Naive thymus-derived CD8-positive, alpha-beta T cell (primary cell): ENCODE measurements around the gene LIMK2. TPM values are rescaled to one million over a fixed set of nuclear protein-coding genes. Genes with fewer than 3 reads are reported as not detected.
"Not testable (repeated sequence)": the region's sequence is repeated elsewhere in the genome, so short reads cannot be mapped to it uniquely, and the experiment has no call there.

ENCODE experiments used
- ATAC-seq, 2 donors: fragments of 150-1000 bp; cut with Tn5 transposase in 1 of 2; sonication (Bioruptor Pico), chemical (Tn5 transposase) in 1 of 2; 1 replicate in 1 of 2; 2 replicates in 1 of 2; pipeline ENCODE4 v1.10.0; 2021; ENCODE audit warnings: mild to moderate bottlenecking in 2 of 2, moderate library complexity in 2 of 2
- POLR2A ChIA-PET: fragments of 350-600 bp; sonication (Branson Sonifier 250); formaldehyde crosslinking; loops from one replicate; lab custom pipeline; 2021; ENCODE audit warnings: antibody characterized with exemption; lab: Charles Lee
- DNase-seq, 10 donors: peaks; one replicate each; pipeline versions ENCODE4 v3.0.0 to v3.0.0-alpha.2; 2020 to 2022
- H3K27ac Mint-ChIP-seq, 10 donors: one replicate each; pipeline ENCODE4 v1.8.0; 2020 to 2022; ENCODE audit warnings: mild to moderate bottlenecking in 10 of 10, mixed read lengths in 10 of 10, moderate library complexity in 4 of 10, inconsistent platforms in 1 of 10
- H3K27me3 Mint-ChIP-seq, 5 donors: one replicate each; pipeline ENCODE4 v1.8.0; 2021 to 2022; ENCODE audit warnings: mixed read lengths in 5 of 5
- H3K36me3 Mint-ChIP-seq, 3 donors: one replicate each; pipeline ENCODE4 v1.8.0; 2020 to 2022; ENCODE audit warnings: mixed read lengths in 3 of 3, mild to moderate bottlenecking in 2 of 3, inconsistent platforms in 1 of 3
- H3K4me1 Mint-ChIP-seq, 4 donors: one replicate each; pipeline ENCODE4 v1.8.0; 2021 to 2022; ENCODE audit warnings: mixed read lengths in 4 of 4
- H3K4me3 Mint-ChIP-seq, 10 donors: one replicate each; pipeline ENCODE4 v1.8.0; 2020 to 2022; ENCODE audit warnings: mild to moderate bottlenecking in 10 of 10, mixed read lengths in 10 of 10, moderate library complexity in 6 of 10, inconsistent platforms in 1 of 10
- H3K9me3 Mint-ChIP-seq, 9 donors: one replicate each; pipeline ENCODE4 v1.8.0; 2020 to 2022; ENCODE audit warnings: mixed read lengths in 9 of 9, mild to moderate bottlenecking in 3 of 9, inconsistent platforms in 1 of 9, moderate library complexity in 1 of 9
- polyA plus RNA-seq, 3 donors: library from polyadenylated mRNA; unstranded; fragments of 300-500 nt; fragmentation: Illumina TruSeq; gene quantifications; one replicate each; pipeline ENCODE4 v1.2.3, GENCODE V29; 2021
- total RNA-seq, 8 experiments: library from RNA in 2 of 8; stranded (reverse) in 2 of 8; gene quantifications; one replicate each; pipeline ENCODE4 v1.2.3 and lab custom pipeline; 2021 to 2026

Gene LIMK2
- total and polyA plus RNA-seq, 5 experiments from 2014 or later, result 7.4 to 26.5 (median 20.7) TPM

DNA sequence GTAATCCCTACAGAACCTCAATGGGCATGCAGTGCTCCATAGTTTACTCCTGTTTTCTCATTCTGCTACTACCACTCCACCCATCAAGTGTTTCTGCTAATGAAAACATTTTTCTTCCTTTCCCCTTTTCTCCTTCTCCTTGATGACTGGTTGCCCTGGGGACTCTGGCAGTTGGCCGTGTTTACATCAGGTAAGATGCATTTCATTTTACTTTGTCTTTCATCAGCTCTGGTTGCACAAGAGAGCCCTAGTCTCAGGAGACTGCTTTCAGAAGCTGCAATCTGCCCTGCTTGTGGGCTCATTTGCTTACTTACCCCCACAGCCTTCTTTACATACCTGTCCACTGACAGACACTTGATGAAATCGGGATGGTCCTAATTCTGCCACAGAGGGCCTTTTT, 19.6 kb upstream of the LIMK2 start:
- H3K36me3 Mint-ChIP-seq, result peaks cover 0 to 79% (median 18%) of the 10 kb centered on the region in 3 donors
- no peak for ATAC-seq
- peak overlapping the region in 3 of 10 donors; percentile 24 to 70 (median 25) for H3K27ac Mint-ChIP-seq
- H3K4me3 Mint-ChIP-seq, result no peak overlapping the region
- H3K27me3 Mint-ChIP-seq, result no peaks in the 10 kb centered on the region
- H3K9me3 Mint-ChIP-seq, result no peaks in the 10 kb centered on the region
- POLR2A ChIA-PET, result interaction anchor here (0.6 kb wide), 1 partner anchor 86 kb away, joined by 3 read pairs; no protein-coding TSS in a partner anchor
- peaks cover 0 to 9% (median 6%) of the 10 kb centered on the region in 4 donors for H3K4me1 Mint-ChIP-seq
- no peak for DNase-seq

DNA sequence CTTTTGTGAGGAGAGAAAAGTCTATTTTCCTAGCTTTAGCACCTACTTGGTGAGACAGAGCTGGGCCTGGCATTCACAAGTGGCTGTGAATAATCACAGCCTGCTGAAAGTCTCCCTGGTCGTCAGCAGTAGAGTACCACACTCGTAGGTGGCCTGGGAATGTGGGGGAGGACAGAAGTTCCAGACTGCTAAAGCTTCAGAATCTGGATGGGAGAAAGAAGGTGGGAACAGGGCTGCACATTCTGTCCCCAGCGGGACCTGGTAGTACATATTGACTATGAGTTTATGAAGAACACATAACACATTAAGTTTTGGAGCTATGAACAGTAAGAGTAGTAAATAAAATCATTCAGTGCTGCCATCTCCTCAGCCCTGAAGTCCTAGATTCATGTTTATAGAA, 19.0 kb upstream of the LIMK2 start:
- no peak for ATAC-seq
- peaks cover 0 to 9% (median 6%) of the 10 kb centered on the region in 4 donors for H3K4me1 Mint-ChIP-seq
- H3K36me3 Mint-ChIP-seq, result peaks cover 0 to 79% (median 16%) of the 10 kb centered on the region in 3 donors
- H3K4me3 Mint-ChIP-seq, result no peak overlapping the region
- no peak for DNase-seq
- peak overlapping the region in 4 of 10 donors; percentile 25 to 68 (median 36) for H3K27ac Mint-ChIP-seq
- POLR2A ChIA-PET, result no interaction called here
- no peaks in the 10 kb centered on the region for H3K27me3 Mint-ChIP-seq
- H3K9me3 Mint-ChIP-seq, result no peaks in the 10 kb centered on the region

DNA sequence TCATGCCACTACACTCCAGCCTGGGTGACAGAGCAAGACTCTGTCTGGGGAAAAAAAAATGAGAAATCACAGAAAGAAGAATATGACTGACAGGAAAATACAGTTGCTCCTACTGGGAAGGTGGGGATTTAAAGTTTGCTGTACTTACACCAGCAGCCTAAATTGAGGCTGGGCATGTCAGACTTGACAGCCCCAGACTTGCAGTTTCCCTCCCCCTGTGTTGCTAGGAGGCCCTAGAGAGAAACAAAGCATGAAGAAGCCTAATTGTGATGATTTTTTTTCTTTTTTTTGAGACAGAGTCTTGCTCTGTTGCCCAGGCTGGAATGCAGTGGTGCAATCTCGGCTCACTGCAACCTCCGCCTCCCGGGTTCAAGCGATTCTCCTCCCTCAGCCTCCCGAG, 17.4 kb upstream of the LIMK2 start:
- H3K4me3 Mint-ChIP-seq, DNase-seq, H3K9me3 Mint-ChIP-seq, H3K4me1 Mint-ChIP-seq, ATAC-seq, POLR2A ChIA-PET, H3K27me3 Mint-ChIP-seq: not testable (repeated sequence)
- Mint-ChIP-seq H3K27ac (peak overlapping the region in 2 of 10 donors; percentile 43 to 46), H3K36me3 (peaks cover 0 to 83% (median 20%) of the 10 kb centered on the region in 3 donors)

DNA sequence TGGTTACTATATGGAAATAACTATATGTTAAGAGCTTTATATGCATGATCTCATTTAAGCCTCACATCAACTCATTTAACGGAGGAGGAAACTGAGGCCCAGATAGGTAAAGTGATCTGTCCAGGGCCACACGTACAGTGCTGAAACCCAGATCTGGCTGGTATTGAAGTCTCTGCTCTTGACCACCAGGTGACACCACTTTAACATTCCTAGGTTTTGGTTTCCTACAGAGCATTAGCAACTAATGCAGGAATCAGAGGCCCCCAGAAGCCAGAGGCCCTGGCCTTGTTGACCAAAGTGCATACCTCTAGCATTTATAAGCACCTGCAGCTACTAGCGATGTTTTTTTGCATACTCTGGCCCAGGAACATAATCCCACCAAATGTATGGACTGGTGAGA, 12.9 kb upstream of the LIMK2 start:
- POLR2A ChIA-PET, result interaction anchor here (0.7 to 1.2 kb wide), 2 partner anchors 67 to 1847 kb away, joined by 4 to 6 read pairs; no protein-coding TSS in a partner anchor
- H3K9me3 Mint-ChIP-seq, result no peaks in the 10 kb centered on the region
- H3K4me1 Mint-ChIP-seq, result peaks cover 0 to 4% (median 0%) of the 10 kb centered on the region in 4 donors
- H3K4me3 Mint-ChIP-seq, result no peak overlapping the region
- ATAC-seq, result no peak
- H3K36me3 Mint-ChIP-seq, result peaks cover 0 to 70% (median 12%) of the 10 kb centered on the region in 3 donors
- peak overlapping the region in 2 of 10 donors; percentile 43 to 46 for H3K27ac Mint-ChIP-seq
- no peaks in the 10 kb centered on the region for H3K27me3 Mint-ChIP-seq
- DNase-seq, result no peak

DNA sequence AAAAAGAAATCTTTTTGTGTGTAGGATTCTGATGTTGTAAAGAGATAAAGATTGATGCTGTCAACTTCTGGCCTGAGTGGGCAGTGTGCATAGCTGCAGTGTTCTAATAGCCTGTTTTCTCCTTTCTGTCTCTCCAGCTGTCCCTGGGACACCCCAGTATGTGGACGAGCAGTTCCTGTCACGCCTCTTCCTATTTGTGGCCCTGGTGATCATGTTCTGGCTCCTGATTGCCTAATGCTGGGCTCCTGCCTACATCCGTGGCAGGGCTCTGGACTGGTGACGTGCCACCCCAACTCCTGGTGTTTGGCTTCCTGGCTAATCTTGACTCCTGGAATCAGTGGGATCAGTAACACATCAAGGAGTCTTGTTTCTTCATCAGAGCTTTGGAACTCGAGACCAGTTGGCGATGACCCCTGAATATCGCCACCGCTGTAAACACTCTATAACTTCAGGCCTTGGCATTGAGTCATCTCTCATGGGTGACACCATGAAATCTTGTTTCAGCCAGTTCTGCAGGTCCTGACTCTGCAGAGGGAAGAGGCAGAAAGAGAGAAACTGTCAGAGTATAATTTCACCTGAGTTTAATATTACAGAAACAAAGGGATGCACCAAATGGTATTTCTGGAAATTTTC, 7.6 kb upstream of the LIMK2 start:
- H3K27ac Mint-ChIP-seq, result peak overlapping the region in 1 of 10 donors; percentile 28

DNA sequence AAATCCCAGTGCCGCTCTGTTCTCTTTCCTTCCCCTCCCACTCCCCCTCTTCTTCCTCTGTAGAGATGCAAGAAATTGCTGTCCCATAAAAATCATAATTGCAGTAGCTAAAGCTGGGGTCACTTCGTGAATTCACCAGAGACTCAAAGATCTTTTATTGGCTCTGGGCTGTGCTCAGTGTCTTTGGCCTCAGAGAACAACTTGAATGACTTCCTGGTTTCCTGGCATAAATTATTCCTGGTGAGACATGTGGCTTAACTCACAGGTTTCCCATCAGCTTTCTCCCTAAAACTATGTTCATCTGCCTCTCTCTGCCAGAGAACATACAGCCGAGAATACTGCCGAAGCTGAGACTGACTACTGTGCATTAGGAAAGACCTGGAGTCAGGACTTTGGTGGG, 7.0 kb upstream of the LIMK2 start:
- DNase-seq, H3K27ac Mint-ChIP-seq, H3K4me3 Mint-ChIP-seq, H3K4me1 Mint-ChIP-seq, POLR2A ChIA-PET, H3K9me3 Mint-ChIP-seq, H3K27me3 Mint-ChIP-seq, ATAC-seq: not testable (repeated sequence)
- H3K36me3 Mint-ChIP-seq, result peaks cover 0 to 49% (median 0%) of the 10 kb centered on the region in 3 donors

More for the DNA sequence above, 7.6 kb upstream of the LIMK2 start:
- H3K36me3 Mint-ChIP-seq, result peaks cover 0 to 50% (median 0%) of the 10 kb centered on the region in 3 donors
- H3K4me1 Mint-ChIP-seq, H3K4me3 Mint-ChIP-seq, H3K27me3 Mint-ChIP-seq, H3K9me3 Mint-ChIP-seq, ATAC-seq, DNase-seq: not testable (repeated sequence)
- POLR2A ChIA-PET, result interaction anchor here (0.7 kb wide), 1 partner anchor 8 kb away, joined by 3 read pairs; the partner anchor contains the start of gene LIMK2

DNA sequence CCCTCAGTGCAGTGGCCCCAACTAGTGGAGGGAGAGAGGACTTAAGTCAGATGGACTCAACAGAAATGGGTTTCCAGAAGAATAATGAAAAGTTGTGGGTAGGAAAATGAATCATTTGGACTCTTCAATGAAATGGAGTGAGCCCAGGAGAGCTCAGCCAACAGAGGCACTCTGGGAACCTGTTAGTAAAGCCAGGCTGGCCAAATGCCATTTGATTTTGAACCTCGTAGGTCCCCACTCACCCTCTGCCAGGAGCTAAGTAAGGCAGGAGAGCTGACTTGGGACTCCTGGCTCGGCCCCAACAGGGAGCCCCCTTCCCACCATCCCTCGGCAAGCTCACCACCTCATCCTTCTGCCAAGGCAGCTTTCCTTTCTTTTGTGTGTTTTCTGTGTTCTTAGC, 5.6 kb upstream of the LIMK2 start:
- Mint-ChIP-seq H3K27ac (peak overlapping the region in 1 of 10 donors; percentile 68), H3K4me1 (peaks cover 9 to 22% (median 19%) of the 10 kb centered on the region in 4 donors), H3K36me3 (peaks cover 0 to 39% (median 0%) of the 10 kb centered on the region in 3 donors)
- DNase-seq, H3K27me3 Mint-ChIP-seq, H3K4me3 Mint-ChIP-seq, H3K9me3 Mint-ChIP-seq, POLR2A ChIA-PET, ATAC-seq: not testable (repeated sequence)

DNA sequence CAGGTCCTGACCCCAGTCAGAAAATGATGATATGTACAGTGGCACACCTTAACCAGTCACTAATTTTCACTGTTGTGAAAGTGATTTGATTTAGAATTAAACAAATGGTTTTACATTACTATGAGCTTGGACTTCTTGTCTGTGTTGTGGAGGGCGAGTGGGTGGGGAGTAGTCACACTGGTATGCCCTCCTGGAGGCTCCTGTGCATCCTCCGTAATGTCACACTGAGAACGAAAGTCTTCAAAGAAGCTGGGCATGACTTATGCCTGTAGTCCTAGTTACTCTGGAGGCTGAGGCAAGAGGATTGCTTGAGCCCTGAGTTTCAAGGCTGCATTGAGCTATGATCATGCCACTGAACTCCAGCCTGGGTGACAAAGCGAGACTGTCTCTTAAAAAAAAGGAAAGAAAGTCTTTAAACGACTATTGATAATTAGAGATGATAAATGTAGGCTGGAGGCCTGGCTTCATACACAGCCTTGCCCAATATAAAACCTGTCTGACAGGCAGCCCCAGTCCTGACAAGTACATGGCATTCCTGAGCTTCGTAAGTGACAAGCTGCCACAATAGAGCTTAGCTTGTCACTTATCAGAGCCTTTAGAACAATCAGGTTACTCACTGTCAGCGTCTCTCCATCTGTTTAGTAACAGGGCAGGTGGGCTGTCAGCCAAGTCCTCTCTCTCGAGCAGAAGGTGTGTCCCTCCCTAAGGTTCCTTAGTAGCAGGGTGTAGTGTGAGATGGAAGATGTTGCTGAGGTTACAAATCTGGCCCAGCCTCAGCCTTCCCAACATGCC, 5.0 kb upstream of the LIMK2 start:
- POLR2A ChIA-PET, result interaction anchor here (0.6 to 8.8 kb wide), 4 partner anchors 25 to 105 kb away, joined by 4 to 112 read pairs (median 4); no protein-coding TSS in a partner anchor
- peaks cover 0 to 36% (median 0%) of the 10 kb centered on the region in 3 donors for H3K36me3 Mint-ChIP-seq
- DNase-seq, result no peak
- H3K27ac Mint-ChIP-seq, result peak overlapping the region in 9 of 10 donors; percentile 6 to 74 (median 57)
- H3K27me3 Mint-ChIP-seq, result no peaks in the 10 kb centered on the region
- H3K4me1 Mint-ChIP-seq, result peaks cover 9 to 28% (median 24%) of the 10 kb centered on the region in 4 donors
- no peak for ATAC-seq
- H3K4me3 Mint-ChIP-seq, result no peak overlapping the region
- no peaks in the 10 kb centered on the region for H3K9me3 Mint-ChIP-seq

DNA sequence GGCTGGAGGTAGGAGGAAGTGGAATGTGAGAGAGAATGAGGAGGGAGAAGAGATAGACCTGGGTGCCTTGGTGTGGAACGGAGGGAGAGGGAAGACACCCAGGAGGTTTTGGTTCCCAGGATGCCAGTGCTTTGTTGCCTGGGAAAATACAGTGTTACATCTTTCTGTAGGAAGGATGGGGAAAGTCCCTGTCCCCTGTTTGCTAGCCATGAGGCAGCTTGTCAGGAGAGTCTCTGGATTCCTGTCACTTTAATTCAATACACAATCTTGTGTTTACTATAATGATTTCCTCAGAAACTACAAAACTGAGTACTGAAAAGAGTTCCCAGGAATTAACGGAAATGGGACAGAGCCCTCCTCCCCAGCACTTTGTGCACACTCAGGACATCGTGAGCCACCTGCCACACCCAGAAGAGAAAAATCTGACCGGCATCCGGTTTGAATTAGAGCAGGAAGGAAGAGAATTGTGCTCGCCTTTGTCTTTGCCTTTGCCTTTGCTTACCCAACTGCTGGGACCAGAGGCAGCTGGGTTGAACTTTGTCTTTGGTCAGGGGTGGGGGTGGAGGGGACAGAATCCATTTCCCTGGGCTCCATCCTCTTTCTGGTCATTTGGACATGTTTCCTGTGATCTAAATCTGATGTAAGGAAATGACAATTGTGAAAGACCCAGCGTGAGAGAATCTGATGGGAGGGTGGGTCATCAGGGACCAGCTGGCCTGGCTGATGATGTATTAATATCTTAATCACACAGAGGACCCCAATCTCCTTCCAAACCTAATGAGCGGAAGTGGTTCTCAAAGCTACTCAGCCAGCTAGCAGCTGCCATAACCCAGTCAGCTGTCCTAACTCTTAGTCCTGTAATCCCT, 1.3 kb upstream of the LIMK2 start:
- Mint-ChIP-seq H3K9me3 (no peaks in the 10 kb centered on the region), H3K27me3 (no peaks in the 10 kb centered on the region), H3K36me3 (peaks cover 0 to 9% (median 0%) of the 10 kb centered on the region in 3 donors), H3K27ac (peak overlapping the region; percentile 28 to 93 (median 91)), H3K4me1 (peaks cover 14 to 48% (median 42%) of the 10 kb centered on the region in 4 donors), H3K4me3 (peak overlapping the region; percentile 66 to 90 (median 88))
- DNase-seq (peak in 2 of 10 donors; percentile 11 to 25), ATAC-seq (no peak)
- POLR2A ChIA-PET, result interaction anchor here (0.7 to 8.8 kb wide), 17 partner anchors 8 to 136 kb away, joined by 3 to 112 read pairs (median 8); partner anchors contain the start of genes PATZ1, PIK3IP1 and RNF185

DNA sequence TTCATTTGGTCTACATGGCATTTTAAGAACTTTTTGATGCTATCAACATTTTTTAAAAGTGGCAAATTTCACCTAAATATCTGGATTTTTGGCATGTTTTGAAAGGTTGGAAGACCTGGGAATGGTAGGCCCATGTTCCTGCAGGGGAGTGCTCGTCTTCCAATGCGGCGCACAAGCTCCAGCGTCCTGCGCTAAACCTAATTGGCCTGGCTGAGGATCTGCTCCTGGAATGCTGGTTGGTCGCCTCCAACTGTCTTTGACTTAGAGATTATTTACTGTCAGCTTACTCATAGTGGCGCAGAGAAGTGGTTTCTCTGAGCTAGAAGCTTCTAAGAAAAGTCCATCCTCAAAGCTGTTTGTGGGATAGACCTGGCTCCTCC, 626 bp upstream of the LIMK2 start:
- POLR2A ChIA-PET, result interaction anchor here (0.5 to 8.8 kb wide), 21 partner anchors 7 to 289 kb away, joined by 3 to 112 read pairs (median 6); partner anchors contain the start of genes PATZ1, PIK3IP1 and RNF185
- ATAC-seq (no peak), DNase-seq (no peak)
- Mint-ChIP-seq H3K27ac (peak overlapping the region in 9 of 10 donors; percentile 88 to 94 (median 93)), H3K36me3 (peaks cover 0 to 3% (median 0%) of the 10 kb centered on the region in 3 donors), H3K4me3 (peak overlapping the region; percentile 82 to 90 (median 89)), H3K27me3 (no peaks in the 10 kb centered on the region), H3K9me3 (no peaks in the 10 kb centered on the region), H3K4me1 (peaks cover 19 to 55% (median 47%) of the 10 kb centered on the region in 4 donors)

DNA sequence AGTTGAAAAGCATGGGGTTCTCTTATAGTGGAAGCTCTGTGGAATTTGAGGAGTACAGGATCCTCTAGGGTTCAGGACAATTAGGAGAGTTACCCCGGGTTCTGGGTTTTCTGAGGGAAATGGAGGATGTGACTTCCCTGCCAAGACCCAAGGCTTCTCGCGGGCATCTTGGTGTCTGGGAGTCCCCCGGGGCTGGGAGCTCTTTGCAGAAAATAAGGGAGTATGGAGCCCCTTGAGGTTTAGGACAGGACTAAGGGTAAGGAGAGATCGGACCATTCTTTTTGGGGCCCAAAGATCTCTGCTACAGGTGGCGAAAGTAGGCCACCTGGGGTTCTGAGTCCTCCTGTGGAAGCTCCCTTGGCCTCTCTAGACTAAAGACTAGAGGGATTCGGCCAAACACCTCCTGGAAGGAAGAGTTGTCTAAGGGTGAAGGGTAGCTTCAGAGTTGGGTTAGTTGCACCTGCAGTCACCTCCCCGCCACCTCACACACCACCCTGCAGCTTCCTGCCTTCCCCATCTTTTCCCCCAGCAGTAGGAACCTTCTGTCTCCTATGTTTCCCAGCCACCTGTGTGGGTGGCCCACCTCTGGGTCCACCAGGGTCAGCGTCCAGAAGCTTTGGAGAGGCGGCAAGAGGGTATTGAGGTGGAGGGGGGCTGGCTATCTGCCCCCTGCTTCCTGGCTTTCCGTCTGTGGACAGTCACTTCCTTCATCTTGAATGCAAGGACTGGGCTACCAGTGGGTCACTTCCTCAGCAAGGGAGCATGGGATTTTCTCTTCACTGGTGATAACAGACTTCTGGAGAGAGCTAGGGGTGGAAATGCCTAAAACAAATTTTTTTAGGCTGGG, 908 bp downstream of the LIMK2 start:
- POLR2A ChIA-PET, result interaction anchor here (0.5 to 8.8 kb wide), 19 partner anchors 8 to 373 kb away, joined by 3 to 112 read pairs (median 8); partner anchors contain the start of genes MORC2, PATZ1, PIK3IP1 and RNF185
- peaks cover 19 to 61% (median 56%) of the 10 kb centered on the region in 4 donors for H3K4me1 Mint-ChIP-seq
- H3K27me3 Mint-ChIP-seq, result no peaks in the 10 kb centered on the region
- no peaks in the 10 kb centered on the region for H3K9me3 Mint-ChIP-seq
- H3K27ac Mint-ChIP-seq, result peak overlapping the region in 8 of 10 donors; percentile 31 to 92 (median 68)
- ATAC-seq, result no peak
- peak overlapping the region; percentile 78 to 90 (median 89) for H3K4me3 Mint-ChIP-seq
- H3K36me3 Mint-ChIP-seq, result no peaks in the 10 kb centered on the region
- DNase-seq, result no peak
